NCI-H446 (cell line): ENCODE measurements around the gene CCDC47.
A peak's percentile ranks its signal among the peaks of the same experiment; 100 is the strongest.
"Not testable (repeated sequence)": the region's sequence is repeated elsewhere in the genome, so short reads cannot be mapped to it uniquely, and the experiment has no call there.

Source experiments
- DNase-seq, 2 experiments: peaks; one replicate each; lab custom pipeline; 2025; lab: John Stamatoyannopoulos, UW

CCDC47 gene

DNA sequence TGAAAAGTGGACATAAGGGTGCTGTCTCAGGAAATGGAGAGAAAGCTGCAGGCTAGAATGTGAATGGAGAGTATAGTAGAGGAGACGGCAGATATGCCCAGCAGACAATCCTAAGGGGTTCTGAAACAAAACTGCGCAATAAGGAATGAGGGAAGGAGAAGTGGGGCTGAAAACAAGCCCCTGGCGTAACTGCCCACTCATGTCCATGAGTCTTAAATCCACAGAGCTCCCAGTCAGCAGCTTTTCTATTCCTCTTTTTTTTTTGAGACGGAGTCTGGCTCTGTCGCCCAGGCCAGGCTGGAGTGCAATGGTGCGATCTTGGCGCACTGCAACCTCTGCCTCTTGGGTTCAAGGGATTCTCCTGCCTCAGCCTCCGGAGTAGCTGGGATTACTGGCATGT is 37.7 kb downstream of the CCDC47 start:
- DNase-seq = no peak

DNA sequence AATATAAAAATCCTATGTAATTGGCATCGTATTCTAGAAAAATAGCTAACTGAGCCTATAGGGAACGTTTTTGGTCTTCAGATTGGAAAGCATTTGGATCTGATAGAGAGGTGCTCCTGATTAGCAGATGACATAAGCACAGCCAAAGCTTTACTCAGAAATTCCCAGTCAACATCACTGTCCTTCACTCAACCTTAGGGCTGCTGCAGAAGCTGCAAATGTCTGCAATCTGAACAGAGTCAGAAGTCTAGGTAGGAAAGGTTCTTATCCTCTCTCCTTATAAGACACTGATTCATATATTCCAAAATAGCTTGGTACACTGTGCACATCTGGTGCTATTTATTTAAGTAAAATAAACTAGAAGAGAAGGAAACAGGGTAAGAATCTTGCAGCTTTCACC is 51.0 kb downstream of the CCDC47 start:
- DNase-seq = no peak

DNA sequence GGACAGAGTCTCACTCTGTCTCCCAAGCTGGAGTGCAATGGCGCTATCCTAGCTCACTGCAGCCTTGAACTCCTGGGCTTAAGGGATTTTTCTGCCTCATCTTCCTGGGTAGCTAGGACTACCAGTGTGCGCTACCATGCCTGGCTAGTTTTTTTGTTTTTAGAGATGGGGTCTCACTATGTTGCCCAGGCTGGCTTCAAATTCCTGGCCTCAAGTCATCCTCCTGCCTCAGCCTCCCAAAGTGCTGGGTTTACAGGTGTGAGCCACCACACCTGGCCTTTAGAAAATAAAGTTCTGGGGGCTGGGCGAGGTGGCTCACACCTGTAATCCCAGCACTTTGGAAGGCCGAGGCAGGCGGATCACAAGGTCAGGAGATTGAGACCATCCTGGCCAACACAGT is 53.2 kb downstream of the CCDC47 start:
- not testable (repeated sequence) for DNase-seq

DNA sequence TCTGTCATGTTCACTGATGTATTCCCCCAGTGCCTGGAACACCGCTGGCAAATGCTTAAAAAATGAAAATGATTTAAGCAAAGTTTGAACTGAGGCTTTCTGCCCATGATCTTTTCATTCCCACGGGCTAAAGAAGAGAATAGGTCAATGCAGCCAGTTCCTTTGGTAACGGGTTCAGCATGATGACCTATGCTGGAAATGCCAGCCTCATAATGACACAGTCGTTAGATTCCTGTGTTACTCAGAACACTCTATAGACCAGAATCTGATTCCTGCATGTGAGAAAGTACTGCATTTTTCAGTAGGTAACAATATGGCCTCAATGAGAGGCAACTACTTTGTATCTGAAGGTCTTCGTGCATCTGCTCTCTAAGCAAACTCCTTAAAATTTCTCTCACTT is 54.4 kb downstream of the CCDC47 start:
- no peak for DNase-seq

DNA sequence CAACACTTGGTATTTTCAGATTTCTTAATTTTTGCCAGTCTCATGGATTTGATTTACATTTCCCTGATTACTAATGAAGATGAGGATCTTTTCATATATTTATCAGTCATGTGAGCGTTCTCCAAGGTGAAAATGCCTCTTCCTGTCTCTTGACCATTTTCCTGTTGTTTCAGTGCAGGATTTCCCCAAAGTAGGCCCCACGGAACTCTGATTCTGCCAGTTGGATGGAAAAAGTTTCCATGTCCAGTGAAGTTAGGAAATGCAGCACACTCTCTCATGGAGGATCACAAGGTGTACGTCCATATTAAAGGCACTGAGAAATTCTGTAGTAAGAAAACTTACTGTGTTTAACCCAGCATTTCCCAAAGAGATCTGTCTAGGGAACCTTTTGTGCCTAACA is 57.0 kb downstream of the CCDC47 start:
- DNase-seq = no peak

DNA sequence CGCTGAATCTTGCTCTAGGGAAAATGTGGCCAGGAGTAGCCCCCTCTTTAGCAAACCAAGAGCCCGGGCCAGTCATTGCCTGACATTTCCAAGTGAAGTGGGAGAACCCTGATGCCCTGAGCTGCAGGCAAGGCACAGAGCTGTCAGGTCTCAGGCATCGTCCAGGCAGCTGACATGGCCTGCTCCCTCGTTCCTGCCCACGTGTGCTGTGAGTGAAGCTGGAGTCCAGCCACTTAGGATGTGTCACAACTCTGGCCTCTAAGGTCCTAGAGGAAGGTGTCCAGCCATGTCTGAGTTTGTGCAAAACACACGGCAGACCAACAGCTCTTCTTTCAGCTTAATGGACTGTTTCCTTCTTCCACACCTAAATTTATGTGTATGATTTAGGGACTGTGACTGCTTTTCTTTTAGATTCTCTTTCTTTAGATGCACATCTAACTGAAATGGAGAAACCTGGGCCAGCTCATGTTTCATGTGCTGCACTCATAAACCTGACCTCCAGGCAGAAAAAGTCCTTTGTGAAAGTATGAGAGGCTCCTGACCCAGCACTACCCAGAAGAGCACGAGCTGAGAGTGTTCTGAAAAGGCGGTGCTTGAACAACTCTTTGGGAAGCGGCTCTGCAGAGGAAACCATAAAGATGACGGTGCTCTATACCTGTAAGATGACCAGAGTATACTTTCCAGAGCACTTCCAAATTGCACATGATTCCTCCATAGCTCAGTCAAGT is 58.7 kb downstream of the CCDC47 start:
- DNase-seq = no peak

DNA sequence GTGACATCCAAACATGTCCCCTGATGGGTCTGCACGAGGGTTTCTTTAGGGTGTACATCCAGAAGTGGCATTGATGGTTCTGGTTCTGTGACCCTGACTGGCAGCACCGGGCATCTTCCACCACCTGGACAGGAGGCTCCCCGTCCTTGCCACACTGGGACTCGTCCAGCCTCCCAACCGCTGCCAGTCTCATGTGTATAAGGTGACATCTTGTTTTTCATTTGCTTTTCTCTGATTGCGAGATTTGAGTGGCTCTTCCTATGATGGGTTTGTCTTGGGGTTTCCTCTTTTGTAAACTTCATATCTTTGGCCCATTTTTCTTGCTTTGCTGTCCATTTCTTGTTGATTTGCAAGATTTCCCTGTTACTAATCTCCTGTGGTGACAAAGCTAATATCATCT is 64.3 kb downstream of the CCDC47 start:
- DNase-seq = no peak

DNA sequence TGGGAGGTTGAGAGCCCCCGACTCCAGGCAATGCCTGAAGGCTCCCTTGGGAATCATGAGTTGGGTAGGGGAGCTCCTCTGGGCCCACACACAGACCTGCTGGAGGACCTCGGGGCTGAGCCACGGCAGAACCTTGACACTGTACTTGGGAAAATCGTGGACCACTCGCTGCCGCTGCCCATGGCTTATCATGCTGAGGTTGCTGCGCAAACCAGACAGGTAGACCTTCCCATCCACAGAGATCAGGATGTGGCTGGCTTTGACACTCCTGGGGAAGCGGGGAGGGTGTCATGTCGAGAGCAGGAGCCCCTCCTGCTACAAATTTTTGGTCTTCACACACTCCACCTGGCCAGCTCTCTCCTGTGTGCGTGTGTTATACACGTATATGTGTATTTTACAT is 66.2 kb downstream of the CCDC47 start:
- DNase-seq = no peak

DNA sequence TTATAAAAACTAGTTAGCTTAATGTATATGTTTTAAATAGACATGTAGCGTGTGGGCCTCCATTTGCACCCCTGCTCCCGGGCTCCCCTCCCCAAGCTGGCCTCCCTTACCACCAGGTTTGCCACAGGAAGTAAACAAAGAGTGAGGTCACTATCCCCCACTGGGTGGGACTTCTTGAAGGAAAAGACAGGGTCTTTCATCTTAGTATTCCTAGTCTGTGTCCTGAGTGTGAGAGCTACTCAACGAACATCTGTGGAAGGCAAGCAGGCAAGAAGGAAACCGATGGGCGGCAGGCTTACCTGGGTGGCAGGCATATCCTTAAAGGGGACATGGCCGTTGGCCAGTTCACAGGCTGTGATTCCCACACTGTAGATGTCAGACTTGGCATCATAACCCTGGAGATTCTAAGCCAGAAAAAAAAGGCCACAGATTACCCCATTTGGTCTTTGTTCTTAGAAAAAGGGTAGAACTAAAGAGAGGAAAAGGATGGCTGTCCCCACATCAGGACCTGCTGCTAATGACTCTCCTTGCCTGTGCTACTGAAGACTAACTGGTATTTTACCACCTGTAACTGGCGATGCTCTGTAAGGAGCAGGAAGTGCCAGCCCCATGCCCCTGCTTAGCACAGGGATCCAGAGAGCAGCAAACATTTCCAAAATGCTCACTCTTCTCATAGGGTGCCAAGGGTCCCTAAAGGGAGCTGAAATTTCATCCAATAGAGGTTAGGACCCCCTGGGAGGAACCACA is 66.9 kb downstream of the CCDC47 start:
- no peak for DNase-seq

DNA sequence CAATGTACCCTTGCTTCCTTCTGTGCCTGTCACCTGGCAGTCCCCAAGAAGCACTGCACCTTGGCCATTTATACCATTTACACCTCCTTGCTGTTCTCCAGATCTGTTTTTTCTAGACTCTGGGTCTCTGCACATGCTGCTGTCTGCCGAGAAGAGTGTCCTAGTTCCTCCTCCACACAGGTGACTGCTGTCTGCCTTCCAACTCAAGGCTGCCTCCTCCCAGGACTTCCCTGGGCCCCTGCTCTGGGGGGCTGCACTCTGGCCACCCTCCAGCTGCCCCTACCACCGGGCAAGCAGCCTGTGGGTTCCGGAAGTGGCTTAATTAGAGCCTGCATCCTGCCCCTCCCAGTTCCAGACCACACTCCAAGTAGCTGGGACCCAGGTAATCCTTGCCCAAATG is 67.7 kb downstream of the CCDC47 start:
- DNase-seq = no peak

DNA sequence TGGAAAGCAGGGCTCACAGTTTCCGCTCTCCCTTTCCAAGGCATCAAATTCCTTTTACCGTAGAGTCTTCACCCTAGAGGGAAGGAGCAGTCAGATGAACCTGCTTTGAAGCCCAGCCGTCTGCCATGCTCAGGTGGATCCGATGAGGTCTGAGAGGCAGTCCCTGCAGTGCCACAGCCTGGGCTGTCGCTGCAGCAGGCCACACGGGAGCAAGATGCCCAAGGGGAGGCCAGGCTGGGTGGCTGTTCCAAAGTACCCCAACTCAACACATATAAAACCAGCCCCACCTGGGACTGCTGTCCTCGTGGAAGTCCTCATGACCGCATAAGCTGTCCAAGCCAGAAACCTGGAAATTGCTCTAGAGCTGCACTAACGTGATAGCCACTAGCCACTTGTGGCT is 68.6 kb downstream of the CCDC47 start:
- DNase-seq = no peak

DNA sequence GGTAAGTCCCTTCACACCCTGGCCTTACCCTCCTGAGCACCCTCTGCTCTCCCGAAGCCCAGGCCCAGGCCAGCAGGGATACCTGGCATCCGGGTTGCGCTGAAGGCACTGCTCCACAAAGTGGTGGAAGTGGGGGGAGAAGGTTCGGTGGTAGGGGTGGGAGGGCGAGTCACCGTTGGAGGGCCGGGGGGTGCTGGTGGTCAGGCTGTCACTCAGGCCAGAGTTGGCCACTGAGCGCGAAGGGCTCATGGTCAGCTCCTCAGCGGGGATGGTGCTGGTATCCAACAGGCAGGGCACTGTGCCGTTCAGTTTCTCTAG is 69.2 kb downstream of the CCDC47 start:
- DNase-seq = no peak

DNA sequence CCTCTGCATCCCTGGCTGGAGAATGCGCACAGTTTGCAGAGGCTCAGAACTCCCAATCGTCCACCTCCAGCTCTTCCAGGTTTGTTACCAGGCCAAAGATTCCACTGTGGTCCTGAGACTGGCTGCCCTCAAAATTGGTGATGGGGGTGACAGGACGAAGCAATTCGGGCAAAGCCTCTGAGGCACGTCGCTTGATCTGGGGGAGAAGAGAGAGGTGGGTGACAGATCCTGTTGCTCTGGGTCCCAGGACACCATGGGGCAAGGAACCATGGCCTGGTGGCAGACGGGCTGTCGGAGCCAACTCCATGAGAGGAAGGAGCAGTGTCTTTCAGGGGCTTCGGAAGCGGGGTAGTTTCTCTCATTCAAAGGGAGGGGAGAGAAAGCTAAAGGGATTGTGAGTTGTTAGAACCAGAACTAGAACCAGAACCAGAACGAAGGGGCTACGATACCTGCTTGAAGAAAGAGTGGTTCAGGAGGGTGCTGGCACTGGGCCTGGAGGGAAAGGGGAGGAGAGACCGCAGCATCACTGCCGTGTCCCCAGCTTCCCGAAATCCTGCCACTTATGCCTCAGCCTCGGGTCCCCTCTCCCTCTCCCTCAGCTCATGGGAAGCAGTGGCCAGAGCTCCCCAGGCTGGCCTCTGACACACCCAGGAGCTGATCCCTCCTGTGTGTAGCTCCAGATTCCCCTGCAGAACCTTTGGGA is 69.7 kb downstream of the CCDC47 start:
- DNase-seq = no peak

DNA sequence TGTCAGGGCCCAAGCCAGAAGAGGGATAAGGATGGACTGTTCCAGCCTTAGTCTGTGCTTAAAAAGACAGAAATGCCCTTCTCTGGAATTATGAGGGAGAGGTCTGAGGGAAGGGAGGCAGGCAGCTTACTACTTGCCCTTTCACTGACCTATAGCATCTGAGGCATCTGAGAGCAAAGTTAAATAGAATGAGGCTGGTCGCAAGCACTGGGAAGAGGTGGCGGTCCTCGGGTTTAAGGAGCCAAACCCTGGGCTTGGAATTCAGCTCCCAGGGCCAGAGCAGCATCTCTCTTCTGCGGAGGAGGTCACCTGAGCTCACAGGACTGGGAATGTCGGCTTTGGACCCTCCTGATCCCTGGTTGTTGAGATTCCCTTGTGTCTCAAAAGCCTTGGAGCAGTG is 70.4 kb downstream of the CCDC47 start:
- no peak for DNase-seq

DNA sequence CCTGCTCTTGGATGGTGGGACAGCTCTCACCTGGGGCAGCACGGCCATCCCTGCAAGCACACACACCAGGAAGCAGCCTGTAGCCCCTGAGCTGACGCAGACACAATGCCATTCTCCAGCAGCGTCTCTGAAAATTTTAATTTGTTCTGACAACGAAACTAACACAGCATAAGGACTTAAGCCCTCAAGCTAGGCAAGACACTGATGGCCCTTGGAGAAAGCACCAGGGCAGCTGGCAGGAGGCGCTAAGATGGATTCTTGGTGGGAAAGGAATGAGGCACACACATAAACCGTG is 70.7 kb downstream of the CCDC47 start:
- no peak for DNase-seq

DNA sequence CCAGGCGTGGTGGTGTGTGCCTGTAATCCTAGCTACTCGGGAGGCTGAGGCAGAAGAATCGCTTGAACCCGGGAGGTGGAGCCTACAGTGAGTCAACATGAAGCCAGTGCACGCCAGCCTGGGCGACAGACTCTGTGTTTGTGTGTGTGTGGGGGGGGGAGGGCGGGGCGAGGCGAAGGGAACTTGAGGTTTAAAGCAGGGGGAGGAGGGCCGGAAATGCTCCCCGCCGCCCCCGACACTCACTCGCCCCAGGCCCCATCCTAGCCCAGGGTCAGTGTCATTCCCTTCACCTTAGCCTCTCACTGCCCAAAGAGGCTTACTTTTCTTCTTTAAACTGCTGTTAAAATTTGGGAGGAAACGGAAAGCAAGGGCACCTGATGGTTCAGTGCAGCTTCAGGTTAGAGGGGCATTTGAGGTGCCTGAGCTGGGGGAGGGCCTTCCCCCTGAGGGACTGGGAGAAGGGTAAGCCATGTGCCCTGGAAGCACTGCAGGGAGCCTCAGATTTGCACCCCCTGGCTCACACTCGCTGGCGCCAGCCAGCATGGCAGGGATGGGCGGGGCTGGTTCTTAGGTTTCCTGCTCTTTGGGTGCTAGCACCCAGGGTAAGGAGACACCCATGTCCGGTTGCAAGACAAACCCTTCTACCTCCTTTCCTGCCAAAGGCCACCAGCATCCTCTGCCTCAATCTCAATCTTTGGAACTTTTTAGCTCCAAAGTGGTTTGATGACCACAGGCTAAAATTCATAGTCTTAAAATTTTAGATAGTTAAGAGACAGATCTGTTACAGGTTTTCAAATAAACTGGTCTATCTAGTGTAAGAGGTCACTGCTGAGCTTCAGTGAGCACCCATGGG is 71.3 kb downstream of the CCDC47 start:
- DNase-seq = no peak

DNA sequence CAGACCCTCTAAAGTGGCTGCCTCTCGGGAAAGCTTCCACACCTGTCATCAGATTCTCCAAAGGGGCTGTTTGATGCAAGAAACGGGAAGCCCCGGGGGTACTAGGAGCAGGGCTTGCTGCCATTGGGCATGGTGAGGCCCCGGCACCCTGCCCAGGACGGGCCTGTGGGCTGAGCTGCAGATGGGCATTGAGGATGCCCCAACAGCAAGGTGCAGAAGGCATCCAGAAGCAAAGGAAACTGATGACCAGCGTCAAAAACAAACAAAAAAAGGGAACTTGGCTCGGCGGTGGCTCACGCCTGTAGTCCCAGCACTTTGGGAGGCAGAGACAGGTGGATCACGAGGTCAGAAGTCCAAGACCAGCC is 72.0 kb downstream of the CCDC47 start:
- DNase-seq = no peak

DNA sequence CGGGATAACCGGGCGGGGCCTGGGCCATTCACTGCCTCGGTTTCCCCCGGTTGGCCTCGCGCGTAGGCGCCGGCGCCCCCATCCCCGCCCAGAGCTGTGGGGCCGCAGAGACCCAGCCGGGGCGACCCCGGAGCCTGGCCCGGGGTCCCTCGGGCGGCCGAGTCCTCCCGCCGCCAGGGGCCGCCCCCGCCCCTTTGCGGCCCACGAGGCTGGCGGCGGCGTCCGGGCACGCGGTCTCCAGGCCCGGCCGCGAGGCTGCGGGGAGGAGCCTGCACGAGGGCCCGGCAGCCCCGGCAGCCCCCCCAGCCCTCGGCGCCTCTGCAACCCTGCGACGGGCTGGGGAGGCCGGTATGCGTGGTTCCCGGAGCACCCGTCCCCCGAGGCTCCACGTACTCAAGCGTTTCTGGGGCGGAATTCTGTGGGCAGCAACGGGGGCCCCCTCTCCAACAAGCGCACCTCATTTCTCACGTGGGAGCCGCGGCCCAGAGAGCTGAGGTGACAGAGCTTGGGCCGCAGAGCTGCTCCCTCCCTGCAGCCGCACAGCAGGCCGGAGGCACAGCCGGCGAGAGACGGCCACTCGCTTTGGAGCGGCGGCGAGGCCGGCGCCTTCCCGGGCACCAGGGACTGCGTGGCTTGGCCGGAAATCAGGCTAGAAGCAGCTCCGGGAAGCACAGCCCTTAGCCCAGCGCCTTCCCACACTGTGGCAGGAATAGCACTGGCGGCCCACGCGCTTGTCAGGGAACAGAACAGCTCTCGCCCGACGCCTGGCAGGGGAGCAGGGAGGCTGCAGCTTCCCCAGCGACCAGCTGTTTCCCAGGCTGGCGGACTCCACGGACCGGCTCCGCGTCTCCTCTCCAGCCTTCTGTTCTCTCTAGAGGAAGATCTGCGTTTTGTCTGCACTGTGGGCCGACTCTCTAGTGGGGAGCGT is 72.6 kb downstream of the CCDC47 start:
- DNase-seq = peak; percentile 14 to 27

DNA sequence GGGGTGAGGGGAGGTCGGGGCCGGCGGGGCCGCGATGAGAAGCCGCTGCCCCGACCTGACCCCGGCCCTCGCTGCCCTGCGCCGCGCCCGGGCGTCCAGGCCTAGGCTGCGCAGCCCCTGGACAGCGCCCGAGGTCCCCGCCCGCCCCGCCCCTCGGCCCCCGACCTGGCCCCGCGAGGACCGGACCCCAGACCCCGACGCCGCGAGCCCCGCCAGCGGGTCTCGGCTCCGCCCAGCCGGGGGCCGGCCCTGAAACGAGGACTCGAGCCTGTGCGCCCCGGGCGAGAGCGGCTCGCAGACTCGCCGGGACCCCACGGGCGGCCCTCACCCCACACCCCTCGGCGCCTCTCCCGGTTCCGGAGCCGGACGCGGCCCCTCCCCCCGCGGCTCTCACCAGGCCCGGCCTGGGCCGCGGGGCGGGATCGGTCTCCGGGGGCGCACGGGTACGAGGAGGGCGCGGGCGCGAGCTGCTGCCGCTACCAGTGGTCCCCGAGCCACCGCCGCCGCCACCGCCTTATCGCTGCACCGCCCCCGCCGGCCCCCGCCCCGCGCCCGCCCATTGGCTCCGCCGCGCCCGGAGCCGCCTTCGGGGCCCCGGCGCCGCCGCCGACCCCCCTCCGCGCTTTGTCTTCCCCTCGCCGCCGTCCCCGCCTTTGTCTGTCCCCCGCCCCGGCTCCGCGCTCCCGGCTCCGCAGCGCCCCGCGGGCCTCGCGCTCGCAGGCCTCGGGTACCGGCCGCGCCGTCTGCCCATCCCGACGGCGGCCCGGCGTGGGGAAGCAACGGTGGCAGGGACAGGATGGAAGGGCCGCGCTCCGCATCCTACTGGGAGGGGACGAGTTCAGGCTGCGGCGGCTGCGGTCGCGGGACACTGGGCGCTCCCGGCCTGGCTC is 73.5 kb downstream of the CCDC47 start, which contains the start of gene LIMD2:
TSS of gene LIMD2 (minus strand) at position 488 of the 890 bp plus-strand sequence. CDS start 827 bp downstream, outside the sequence.
- DNase-seq = peak in 1 of 2 experiments; percentile 12

DNA sequence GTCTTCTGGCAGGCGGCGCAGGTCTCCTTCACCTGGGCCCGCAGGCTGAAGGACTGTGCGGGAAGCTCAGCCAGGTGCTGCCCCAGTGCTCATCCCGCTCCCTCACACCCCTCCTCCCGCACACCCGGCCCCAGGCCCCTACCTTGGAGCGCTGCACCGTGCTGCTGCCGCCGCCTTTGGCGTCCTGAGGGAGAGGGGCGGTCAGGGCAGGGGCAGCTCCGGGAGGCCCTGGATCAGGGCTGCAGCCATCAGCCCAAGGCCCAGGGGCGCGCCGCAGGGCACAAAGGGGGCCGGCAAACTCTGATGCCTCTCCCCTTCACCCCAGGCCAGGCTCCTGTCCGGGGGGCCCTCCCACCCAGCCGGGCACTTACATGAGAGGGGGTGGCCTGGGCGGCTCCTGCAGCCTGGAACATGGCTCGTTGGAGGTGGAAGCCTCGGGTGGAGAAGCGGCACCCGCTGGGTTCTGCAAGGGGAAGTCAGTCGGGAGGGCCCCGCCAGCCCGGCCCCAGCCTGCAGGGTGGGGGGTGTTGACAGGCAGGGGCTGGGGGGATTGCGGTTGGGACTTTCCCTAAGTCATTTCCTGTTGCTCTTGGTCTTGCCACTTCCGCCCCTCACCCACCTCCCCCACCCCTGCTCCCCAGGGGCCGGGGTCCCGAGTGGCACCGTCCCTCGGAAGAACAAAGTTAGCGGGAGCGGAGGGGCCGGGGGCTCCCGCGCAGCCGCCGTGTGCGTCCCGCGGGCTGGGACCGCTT is 74.3 kb downstream of the CCDC47 start:
- DNase-seq = no peak
